Measurements from ENCODE around the gene DHX34. TPM values are rescaled to one million over a fixed set of nuclear protein-coding genes. Genes with fewer than 3 reads are reported as not detected.

Gene DHX34
- polyA plus RNA-seq, 1 of the 3 experiments (the other 2 are of a cell fraction): 16.4 TPM

DNA sequence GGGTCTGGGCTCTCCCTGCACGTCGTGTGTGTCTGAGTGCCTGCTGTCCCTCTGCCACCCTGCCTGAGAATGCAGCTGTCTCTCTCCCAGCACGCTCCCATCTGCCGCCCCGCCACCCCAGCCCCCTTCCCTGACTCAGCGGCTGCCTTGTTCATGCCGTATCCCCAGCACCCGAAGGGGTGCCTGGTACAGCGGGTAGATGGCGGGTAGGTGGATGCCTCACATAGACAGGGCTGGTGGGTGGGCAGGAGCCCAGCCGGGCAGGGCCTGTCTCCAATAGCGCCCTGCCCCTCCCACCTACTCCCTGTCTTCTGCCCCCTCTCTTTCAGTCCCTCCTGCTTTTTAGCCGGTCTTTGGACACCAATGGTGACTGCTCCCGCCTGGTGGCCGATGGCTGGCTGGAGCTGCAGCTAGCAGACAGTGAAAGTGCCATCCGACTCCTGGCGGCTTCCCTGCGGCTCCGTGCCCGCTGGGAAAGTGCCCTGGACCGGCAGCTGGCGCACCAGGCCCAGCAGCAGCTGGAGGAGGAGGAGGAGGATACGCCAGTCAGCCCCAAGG is 30.3 kb downstream of the DHX34 start:
- H3K27ac ChIP-seq (ENCODE audit: low read depth in 2 of 2, low read length in 1 of 2): no peak overlapping the region
- no peaks in the 10 kb centered on the region for H3K79me2 ChIP-seq (ENCODE audit: insufficient read depth)
- no peaks in the 10 kb centered on the region for H3K27me3 ChIP-seq (ENCODE audit: insufficient read depth)
- CTCF ChIA-PET: interaction anchor here (1.5 to 2.4 kb wide), 2 partner anchors 12 to 31 kb away, joined by 3 to 14 read pairs; partner anchors contain the start of gene DHX34
- H3K9me2 ChIP-seq: no peaks in the 10 kb centered on the region
- no peaks in the 10 kb centered on the region for H4K20me1 ChIP-seq (ENCODE audit: insufficient read depth)
- DNase-seq: no peak
- H3K9me3 ChIP-seq: no peaks in the 10 kb centered on the region
- no peak overlapping the region for H3K4me3 ChIP-seq (ENCODE audit: low read depth in 2 of 2, low read length in 1 of 2)
- POLR2A ChIA-PET: no interaction called here
- H3K4me1 ChIP-seq (ENCODE audit: control insufficient read depth in 1 of 2, insufficient read depth in 2 of 2, low read depth in 1 of 2, low read length in 1 of 2): no peaks in the 10 kb centered on the region
- no peak overlapping the region for H2AFZ ChIP-seq (ENCODE audit: low read depth)
- H3K4me2 ChIP-seq: no peak overlapping the region
- TF ChIP-seq CTCF (IDR thresholded peaks at IDR 0.05) (no peak), RXRA (IDR thresholded peaks at IDR 0.05; ENCODE audit: borderline replicate concordance, low read depth) (no peak), RCOR1 (IDR thresholded peaks at IDR 0.05; ENCODE audit: low read length) (no peak), TCF12 (IDR thresholded peaks at IDR 0.05) (no peak), JUND (IDR thresholded peaks at IDR 0.05) (no peak), SIN3A (IDR thresholded peaks at IDR 0.05; ENCODE audit: borderline replicate concordance, low read depth, low read length) (no peak), YY1 (IDR thresholded peaks at IDR 0.05; ENCODE audit: low read depth) (no peak), MEF2A (IDR thresholded peaks at IDR 0.05; ENCODE audit: borderline replicate concordance, low read depth) (no peak), ELF1 (IDR thresholded peaks at IDR 0.05) (no peak), ZBTB33 (IDR thresholded peaks at IDR 0.05; ENCODE audit: borderline replicate concordance, low read depth) (no peak)
- TF ChIP-seq, protein P1, sequence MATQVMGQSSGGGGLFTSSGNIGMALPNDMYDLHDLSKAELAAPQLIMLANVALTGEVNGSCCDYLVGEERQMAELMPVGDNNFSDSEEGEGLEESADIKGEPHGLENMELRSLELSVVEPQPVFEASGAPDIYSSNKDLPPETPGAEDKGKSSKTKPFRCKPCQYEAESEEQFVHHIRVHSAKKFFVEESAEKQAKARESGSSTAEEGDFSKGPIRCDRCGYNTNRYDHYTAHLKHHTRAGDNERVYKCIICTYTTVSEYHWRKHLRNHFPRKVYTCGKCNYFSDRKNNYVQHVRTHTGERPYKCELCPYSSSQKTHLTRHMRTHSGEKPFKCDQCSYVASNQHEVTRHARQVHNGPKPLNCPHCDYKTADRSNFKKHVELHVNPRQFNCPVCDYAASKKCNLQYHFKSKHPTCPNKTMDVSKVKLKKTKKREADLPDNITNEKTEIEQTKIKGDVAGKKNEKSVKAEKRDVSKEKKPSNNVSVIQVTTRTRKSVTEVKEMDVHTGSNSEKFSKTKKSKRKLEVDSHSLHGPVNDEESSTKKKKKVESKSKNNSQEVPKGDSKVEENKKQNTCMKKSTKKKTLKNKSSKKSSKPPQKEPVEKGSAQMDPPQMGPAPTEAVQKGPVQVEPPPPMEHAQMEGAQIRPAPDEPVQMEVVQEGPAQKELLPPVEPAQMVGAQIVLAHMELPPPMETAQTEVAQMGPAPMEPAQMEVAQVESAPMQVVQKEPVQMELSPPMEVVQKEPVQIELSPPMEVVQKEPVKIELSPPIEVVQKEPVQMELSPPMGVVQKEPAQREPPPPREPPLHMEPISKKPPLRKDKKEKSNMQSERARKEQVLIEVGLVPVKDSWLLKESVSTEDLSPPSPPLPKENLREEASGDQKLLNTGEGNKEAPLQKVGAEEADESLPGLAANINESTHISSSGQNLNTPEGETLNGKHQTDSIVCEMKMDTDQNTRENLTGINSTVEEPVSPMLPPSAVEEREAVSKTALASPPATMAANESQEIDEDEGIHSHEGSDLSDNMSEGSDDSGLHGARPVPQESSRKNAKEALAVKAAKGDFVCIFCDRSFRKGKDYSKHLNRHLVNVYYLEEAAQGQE (IDR thresholded peaks at IDR 0.05; ENCODE audit: low read depth, low read length): no peak
- peaks cover 0 to 66% of the 10 kb centered on the region in 2 experiments for H3K36me3 ChIP-seq (replicated peaks in 1 of 2; ENCODE audit: control insufficient read depth in 1 of 2, insufficient read depth in 2 of 2, low read length in 1 of 2)
- peaks cover 9% of the 10 kb centered on the region for H3F3A ChIP-seq (replicated peaks; ENCODE audit: insufficient read depth)
- H3K9ac ChIP-seq: no peak overlapping the region
- 98% methylated on average over 20 of the region's 23 CpGs for WGBS (ENCODE audit: low lambda C conversion rate)
